ENCODE data around the gene GRIA4.

The GRIA4 gene

GRCh38 chr11:105636496-105636895 lies 26.6 kb downstream of the GRIA4 start:
- DNase-seq (ENCODE audit: low read depth in 2 of 3, low spot score in 1 of 3): no peak

DNA sequence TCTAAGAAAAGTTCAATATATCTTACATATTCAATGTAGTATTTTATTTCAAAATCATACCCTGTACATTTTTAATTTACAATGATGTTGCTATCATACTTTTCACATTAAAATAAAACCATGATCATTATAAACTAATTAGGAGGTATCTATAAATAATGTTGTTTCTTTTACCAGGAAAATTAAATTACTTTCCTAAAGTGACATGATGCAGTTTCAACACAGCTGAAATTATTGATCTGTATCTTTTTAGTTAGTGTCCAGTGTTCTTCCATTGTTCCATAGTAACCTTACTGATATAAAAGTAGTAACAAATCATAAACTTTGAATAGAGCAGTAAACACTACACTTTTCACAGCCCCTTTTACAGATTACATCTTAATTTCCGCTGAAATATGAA lies 29.7 kb downstream of the GRIA4 start:
- DNase-seq (ENCODE audit: low read depth in 2 of 3, low spot score in 1 of 3): no peak

DNA sequence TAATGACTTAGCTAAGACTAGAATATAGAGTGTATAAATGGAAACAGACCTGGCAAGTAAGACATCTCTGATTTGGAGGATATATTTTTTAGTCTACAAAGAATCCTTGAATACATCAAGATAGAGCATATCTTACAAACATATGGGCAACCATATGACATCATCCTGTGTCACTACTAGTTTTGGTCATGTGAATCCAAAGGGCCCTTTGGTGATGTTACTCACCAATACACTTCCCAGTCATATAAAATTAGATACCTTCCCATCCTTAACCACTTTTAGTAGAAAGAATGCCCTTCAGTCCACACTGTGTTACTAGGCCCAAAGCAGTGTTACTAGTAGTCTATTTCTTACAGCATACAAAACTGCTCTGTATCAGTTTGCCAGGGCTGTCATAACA lies 31.6 kb downstream of the GRIA4 start:
- no peak for DNase-seq (ENCODE audit: low read depth in 2 of 3, low spot score in 1 of 3)

- no peak for DNase-seq (ENCODE audit: low read depth in 2 of 3, low spot score in 1 of 3)
Observed at GRCh38 chr11:105642870-105643269, 33.0 kb downstream of the GRIA4 start.

GRCh38 chr11:105644839-105645573 lies 35.1 kb downstream of the GRIA4 start:
- DNase-seq (ENCODE audit: low read depth in 2 of 3, low spot score in 1 of 3): no peak

GRCh38 chr11:105647780-105648179 lies 37.9 kb downstream of the GRIA4 start:
- DNase-seq (ENCODE audit: low read depth in 2 of 3, low spot score in 1 of 3): no peak

DNA sequence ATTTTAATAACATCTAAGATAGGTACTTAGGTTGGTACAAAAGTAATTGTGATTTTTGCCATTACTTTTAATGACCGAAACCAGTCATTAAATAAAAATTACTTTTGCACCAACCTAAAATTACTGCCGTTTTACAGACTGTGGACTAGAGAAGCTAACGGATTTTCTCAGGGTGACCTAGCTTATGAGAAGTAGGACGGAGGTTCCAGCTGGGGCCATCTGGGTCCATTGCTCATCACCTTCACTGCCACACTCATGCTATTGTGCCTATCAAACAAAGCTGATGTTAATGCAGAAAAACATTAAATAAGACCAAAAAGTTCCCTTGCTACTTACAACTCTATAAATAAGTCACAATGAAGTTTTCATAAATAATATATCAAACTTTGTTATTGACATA lies 38.9 kb downstream of the GRIA4 start:
- DNase-seq (ENCODE audit: low read depth in 2 of 3, low spot score in 1 of 3): no peak

GRCh38 chr11:105665281-105665680 lies 55.4 kb downstream of the GRIA4 start:
- DNase-seq (ENCODE audit: low read depth in 2 of 3, low spot score in 1 of 3): no peak

GRCh38 chr11:105667441-105667840 lies 57.6 kb downstream of the GRIA4 start:
- DNase-seq (ENCODE audit: low read depth in 2 of 3, low spot score in 1 of 3): no peak

DNA sequence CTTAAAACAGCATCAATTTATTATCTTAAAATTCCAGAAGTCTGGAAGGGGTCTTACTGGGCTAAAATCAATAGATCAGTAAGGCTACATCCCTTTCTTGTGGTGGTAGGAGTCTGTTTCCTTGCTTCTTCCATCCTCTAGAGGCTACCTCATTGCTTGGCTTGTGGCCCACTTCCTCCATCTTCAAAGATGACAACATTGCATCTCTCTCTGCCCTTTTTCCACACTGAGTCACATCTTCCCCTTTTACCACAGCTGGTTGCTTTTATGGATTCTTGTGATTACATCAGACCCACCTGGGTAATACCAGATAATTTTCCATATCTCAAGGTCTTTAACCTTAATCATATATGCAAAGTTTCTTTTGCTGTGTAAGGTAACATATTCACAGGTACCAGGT lies 60.9 kb downstream of the GRIA4 start:
- no peak for DNase-seq (ENCODE audit: low read depth in 2 of 3, low spot score in 1 of 3)

- DNase-seq (ENCODE audit: low read depth in 2 of 3, low spot score in 1 of 3): peak in 1 of 3 donors; percentile 1
Observed at GRCh38 chr11:105673089-105673488, 63.2 kb downstream of the GRIA4 start.

- no peak for DNase-seq (ENCODE audit: low read depth in 2 of 3, low spot score in 1 of 3)
Observed at GRCh38 chr11:105689631-105690030, 79.8 kb downstream of the GRIA4 start.

GRCh38 chr11:105690467-105690866 lies 80.6 kb downstream of the GRIA4 start:
- no peak for DNase-seq (ENCODE audit: low read depth in 2 of 3, low spot score in 1 of 3)

DNA sequence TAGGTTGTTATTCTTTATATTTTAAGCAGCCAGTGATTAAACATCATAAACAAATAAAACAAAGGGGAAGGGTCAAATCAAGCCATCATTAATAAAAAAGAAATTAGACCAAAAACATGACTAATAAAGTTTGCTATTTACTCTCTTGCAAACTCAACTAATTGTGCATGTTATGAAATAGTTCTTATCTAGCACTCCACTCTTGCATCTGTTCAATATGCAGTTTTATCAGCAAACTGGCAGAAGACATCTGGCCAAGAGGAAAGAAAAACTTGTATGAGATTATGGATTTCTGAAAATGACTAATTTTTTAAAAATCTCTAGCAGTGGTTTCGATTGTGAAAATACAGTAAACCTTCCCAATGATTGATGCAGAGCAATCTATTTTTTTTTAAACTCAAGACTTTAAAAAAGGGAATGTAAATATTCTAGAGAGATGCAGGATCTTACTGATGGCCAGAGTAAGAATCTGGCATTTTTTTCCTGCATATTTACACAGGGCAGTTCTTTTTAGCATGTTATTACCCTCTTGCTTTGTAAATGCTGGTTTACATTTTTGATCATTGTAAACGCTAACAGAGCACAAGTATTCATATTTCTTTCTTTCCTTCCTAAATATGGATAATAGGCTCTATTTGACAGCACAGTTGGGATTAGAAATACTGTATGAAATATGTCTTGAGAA lies 83.3 kb downstream of the GRIA4 start:
- DNase-seq (ENCODE audit: low read depth in 2 of 3, low spot score in 1 of 3): no peak

DNA sequence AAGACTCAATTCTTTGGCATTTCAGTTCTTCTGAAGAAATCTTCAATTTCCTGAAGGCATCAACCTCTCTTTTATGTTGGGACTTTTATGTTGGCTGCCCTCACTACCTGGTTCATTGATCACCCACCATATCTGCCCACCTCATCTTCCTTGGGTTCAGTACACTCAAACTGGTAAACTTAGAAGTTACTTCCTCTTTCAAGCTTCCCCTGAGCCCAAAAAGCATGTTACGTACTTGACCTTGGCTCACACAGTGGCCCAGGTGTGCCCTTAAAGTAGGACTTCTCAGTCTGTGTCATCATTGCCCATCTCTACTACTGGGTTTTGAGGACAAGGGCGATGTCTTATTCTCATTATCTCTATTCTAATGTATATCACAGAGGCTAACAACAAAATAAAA lies 86.1 kb downstream of the GRIA4 start:
- no peak for DNase-seq (ENCODE audit: low read depth in 2 of 3, low spot score in 1 of 3)

DNA sequence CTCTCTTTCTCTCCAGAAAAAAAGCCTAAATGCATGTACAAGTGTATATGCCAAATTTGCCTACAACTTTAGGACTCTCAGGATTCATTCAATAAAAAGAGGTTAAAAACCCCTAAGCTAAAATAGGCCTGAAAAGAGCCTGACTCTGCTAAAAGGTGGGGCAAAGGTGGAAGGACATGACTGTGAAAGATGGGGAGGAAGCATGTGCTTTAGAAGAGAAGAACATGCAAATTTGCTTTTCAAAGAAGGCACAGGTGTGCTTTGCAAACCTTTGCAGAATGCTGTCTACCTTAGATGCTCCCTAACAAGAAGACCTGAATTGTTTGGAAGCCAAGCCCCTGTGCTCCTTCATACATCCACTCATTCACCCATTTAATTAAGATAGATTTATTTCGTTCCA lies 87.4 kb downstream of the GRIA4 start:
- no peak for DNase-seq (ENCODE audit: low read depth in 2 of 3, low spot score in 1 of 3)

- DNase-seq (ENCODE audit: low read depth in 2 of 3, low spot score in 1 of 3): no peak
Observed at GRCh38 chr11:105699203-105699602, 89.3 kb downstream of the GRIA4 start.

DNA sequence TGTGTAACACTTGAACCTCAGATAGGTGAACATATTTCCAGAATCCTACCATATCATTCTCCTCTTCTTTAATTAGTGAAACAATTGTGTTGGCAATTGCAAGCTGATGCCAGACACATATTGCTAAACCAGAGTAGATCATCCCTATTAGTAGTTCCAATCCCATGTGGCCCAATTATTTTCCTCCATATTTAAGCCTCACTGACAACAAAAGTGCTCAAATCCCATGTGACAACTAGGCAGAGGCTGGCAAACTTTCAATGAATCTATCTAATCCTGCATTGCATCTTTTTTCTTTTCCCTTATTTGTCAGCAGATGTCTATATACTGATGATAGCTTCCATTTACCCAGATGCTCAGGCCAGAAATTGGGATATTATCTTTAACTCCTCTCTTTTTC lies 90.4 kb downstream of the GRIA4 start:
- DNase-seq (ENCODE audit: low read depth in 2 of 3, low spot score in 1 of 3): no peak

DNA sequence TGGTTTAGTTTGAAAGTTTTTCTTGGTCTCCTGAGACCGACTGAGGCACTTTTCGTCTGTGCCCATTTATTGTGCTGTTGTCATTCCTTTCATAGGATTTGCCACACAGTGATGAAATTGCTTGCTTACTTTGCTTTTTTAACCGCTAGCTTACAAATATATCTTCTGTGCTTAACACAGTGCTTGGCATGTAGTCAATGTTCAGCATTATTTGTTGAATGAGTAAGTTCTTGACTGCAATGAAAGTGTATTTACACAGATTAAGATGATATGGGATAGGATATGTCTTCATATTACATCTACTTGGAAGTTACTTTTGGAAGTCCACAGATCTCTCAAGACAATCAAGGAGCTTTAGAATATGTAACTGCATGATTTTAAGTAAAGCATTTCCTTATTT lies 91.2 kb downstream of the GRIA4 start:
- no peak for DNase-seq (ENCODE audit: low read depth in 2 of 3, low spot score in 1 of 3)

DNA sequence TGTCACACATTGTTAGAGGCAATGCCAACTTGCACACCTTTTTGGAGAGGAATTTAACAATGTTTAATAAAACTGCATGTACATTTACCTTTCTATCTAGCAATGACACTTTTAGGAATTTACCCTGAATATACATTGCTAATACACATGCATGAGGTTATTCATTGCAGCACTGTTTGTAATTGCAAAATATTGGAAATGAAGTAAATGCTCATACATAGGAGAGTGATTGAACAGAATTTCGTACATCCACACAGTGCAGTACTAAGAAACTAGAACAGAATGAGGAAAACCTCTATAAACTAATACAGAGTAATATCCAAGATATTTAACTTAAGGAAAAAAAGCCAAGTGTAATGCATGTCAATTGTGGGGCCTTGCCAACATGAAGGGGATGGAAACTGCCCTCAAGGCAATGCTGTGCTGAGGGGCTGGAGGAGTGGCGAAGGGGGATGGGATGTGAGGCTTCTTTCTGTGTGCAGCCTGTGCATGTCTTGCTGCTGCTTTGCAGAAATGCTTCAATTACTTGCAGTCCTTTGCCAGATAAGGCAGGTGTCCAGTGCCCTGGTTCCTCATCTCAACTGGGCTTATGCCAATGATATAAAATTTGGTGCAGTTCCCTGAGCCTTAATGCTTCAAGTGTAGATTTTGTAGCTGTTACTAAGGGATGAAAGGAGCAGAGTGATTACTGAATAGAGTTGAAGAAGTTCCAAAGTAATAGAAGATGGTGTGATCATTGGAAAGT lies 96.1 kb downstream of the GRIA4 start:
- DNase-seq (ENCODE audit: low read depth in 2 of 3, low spot score in 1 of 3): no peak

- no peak for DNase-seq (ENCODE audit: low read depth in 2 of 3, low spot score in 1 of 3)
Observed at GRCh38 chr11:105713106-105713505, 103.2 kb downstream of the GRIA4 start.

DNA sequence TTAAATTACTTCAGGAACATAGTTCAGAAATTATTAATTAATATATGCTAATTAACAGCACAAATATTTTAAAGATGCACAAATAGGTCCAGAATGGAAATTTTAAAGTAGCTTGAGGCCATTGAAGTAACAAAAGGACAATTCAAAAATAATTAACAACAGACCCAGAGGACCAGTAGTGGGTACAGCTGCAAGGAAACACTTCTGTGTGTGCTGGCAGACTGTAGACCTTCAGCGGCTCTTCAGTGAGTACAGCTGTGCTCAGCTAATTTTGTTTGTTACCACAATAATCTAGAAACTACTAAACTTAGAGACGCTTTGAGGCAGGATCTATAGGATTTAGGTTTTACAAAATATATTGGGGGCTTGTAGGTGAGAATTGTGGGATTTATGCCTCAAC lies 103.8 kb downstream of the GRIA4 start:
- DNase-seq (ENCODE audit: low read depth in 2 of 3, low spot score in 1 of 3): no peak
